Ecto neural progenitor cell (in vitro differentiated cells): ENCODE measurements around the gene CCDC32.

Experiments used
- DNase-seq: peaks from one replicate; pipeline ENCODE4 v3.0.0-alpha.2; 2018; ENCODE audit warnings: low spot score

CCDC32 gene

GRCh38 chr15:40512440-40512839 lies 52.4 kb downstream of the CCDC32 start:
- DNase-seq, result no peak

- peak; percentile 75 for DNase-seq
These were observed 53.2 kb downstream of the CCDC32 start for GRCh38 chr15:40511472-40512133.

GRCh38 chr15:40511093-40511471 lies 53.8 kb downstream of the CCDC32 start:
- no peak for DNase-seq

- no peak for DNase-seq
These were observed 54.6 kb downstream of the CCDC32 start for GRCh38 chr15:40510201-40510600.

- DNase-seq, result no peak
These were observed 56.6 kb downstream of the CCDC32 start for GRCh38 chr15:40508216-40508615.

- peak; percentile 89 for DNase-seq
These were observed 57.8 kb downstream of the CCDC32 start for GRCh38 chr15:40506964-40507571.
